OCI-LY3 (cell line): Measurements from ENCODE around the gene ORC1.

Experiments used
- H2AFZ ChIP-seq: fragments of 200-600, 300-600 bp; shearing (Covaris generic); 2 replicates; pipeline ENCODE4 v1.6.0; 2014; ENCODE audit warnings: antibody characterized with exemption, low read depth, low read length
- H3K27ac ChIP-seq: fragments of 200-600, 300-600 bp; sonication (generic); 2 replicates; pipeline ENCODE4 v1.5.1; 2014; ENCODE audit warnings: mild to moderate bottlenecking, low read length, moderate library complexity, mixed read lengths
- H3K27me3 ChIP-seq: fragments of 200-600, 300-600 bp; sonication (generic); 2 replicates; pipeline ENCODE4 v1.6.1; 2014; ENCODE audit warnings: low read depth, low read length, mixed read lengths
- H3K36me3 ChIP-seq: fragments of 200-600, 300-600 bp; sonication (generic); replicated peaks from 2 replicates; pipeline ENCODE3; 2014; ENCODE audit warnings: low read depth, low read length, mixed read lengths
- H3K4me1 ChIP-seq: fragments of 300-600, 200-600 bp; sonication (generic); 2 replicates; pipeline ENCODE4 v1.6.1; 2014; ENCODE audit warnings: low read length, mixed read lengths
- H3K4me2 ChIP-seq: fragments of 200-600, 300-600 bp; sonication (generic); 2 replicates; pipeline ENCODE4 v1.6.1; 2014; ENCODE audit warnings: low read length, mixed read lengths
- H3K4me3 ChIP-seq: fragments of 300-600, 200-600 bp; sonication (generic); 2 replicates; pipeline ENCODE4 v1.5.1; 2014; ENCODE audit warnings: antibody characterized with exemption, mild to moderate bottlenecking, low read length, moderate library complexity
- H3K79me2 ChIP-seq: fragments of 300-600, 200-600 bp; shearing (Covaris generic); 2 replicates; pipeline ENCODE4 v1.6.1; 2014; ENCODE audit warnings: mild to moderate bottlenecking, low read length, mixed read lengths
- H3K9ac ChIP-seq: fragments of 300-600, 200-600 bp; shearing (Covaris generic); 2 replicates; pipeline ENCODE4 v1.6.0; 2014; ENCODE audit warnings: mild to moderate bottlenecking, low read length, moderate library complexity
- H3K9me3 ChIP-seq: fragments of 200-600, 300-600 bp; shearing (Covaris generic); 2 replicates; pipeline ENCODE4 v1.6.1; 2014; ENCODE audit warnings: low read length, mixed read lengths; ENCODE audit not compliant: insufficient read depth
- H4K20me1 ChIP-seq: fragments of 200-600, 300-600 bp; sonication (generic); 2 replicates; pipeline ENCODE4 v1.6.1; 2016; ENCODE audit warnings: low read length, mixed read lengths; ENCODE audit not compliant: insufficient read depth
- CTCF ChIP-seq: fragments of 200-600, 300-600 bp; sonication (generic); IDR thresholded peaks from 2 replicates; pipeline ENCODE4 v1.5.1; 2014; ENCODE audit warnings: antibody characterized with exemption, low read length, low read depth
- EZH2phosphoT487 ChIP-seq: fragments of 200-600 bp; shearing (Covaris generic); IDR thresholded peaks from 2 replicates; pipeline ENCODE4 v1.6.1; 2018; ENCODE audit warnings: antibody characterized with exemption, mixed run types, low read depth

Gene ORC1

GRCh38 chr1:52435650-52436049 is 31.4 kb upstream of the ORC1 start:
- H2AFZ ChIP-seq: no peak overlapping the region
- no peak overlapping the region for H3K27ac ChIP-seq
- H3K79me2 ChIP-seq: no peaks in the 10 kb centered on the region
- H3K9ac ChIP-seq: no peak overlapping the region
- no peaks in the 10 kb centered on the region for H3K27me3 ChIP-seq
- no peaks in the 10 kb centered on the region for H3K9me3 ChIP-seq
- no peaks in the 10 kb centered on the region for H3K4me1 ChIP-seq
- TF ChIP-seq CTCF: no peak
- no peak for TF ChIP-seq EZH2phosphoT487
- H3K36me3 ChIP-seq: peaks cover 10% of the 10 kb centered on the region
- no peak overlapping the region for H3K4me3 ChIP-seq
- no peaks in the 10 kb centered on the region for H4K20me1 ChIP-seq
- H3K4me2 ChIP-seq: no peak overlapping the region

GRCh38 chr1:52435211-52435610 is 31.0 kb upstream of the ORC1 start:
- TF ChIP-seq CTCF (no peak), EZH2phosphoT487 (no peak)
- Histone ChIP-seq H3K36me3 (peaks cover 12% of the 10 kb centered on the region), H3K79me2 (no peaks in the 10 kb centered on the region), H3K9me3 (no peaks in the 10 kb centered on the region), H3K4me2 (no peak overlapping the region), H3K4me3 (no peak overlapping the region), H2AFZ (no peak overlapping the region), H4K20me1 (no peaks in the 10 kb centered on the region), H3K27me3 (no peaks in the 10 kb centered on the region), H3K4me1 (no peaks in the 10 kb centered on the region), H3K27ac (no peak overlapping the region), H3K9ac (no peak overlapping the region)

- Histone ChIP-seq H3K9me3 (no peaks in the 10 kb centered on the region), H3K79me2 (no peaks in the 10 kb centered on the region), H3K36me3 (peaks cover 12% of the 10 kb centered on the region), H3K4me3 (no peak overlapping the region), H4K20me1 (no peaks in the 10 kb centered on the region), H3K27ac (no peak overlapping the region), H3K27me3 (no peaks in the 10 kb centered on the region), H3K9ac (no peak overlapping the region), H2AFZ (no peak overlapping the region), H3K4me2 (no peak overlapping the region), H3K4me1 (no peaks in the 10 kb centered on the region)
- TF ChIP-seq EZH2phosphoT487 (no peak), CTCF (no peak)
Observed at GRCh38 chr1:52432807-52433206, 28.6 kb upstream of the ORC1 start.

- H3K4me3 ChIP-seq: no peak overlapping the region
- no peaks in the 10 kb centered on the region for H3K4me1 ChIP-seq
- H3K36me3 ChIP-seq: peaks cover 10% of the 10 kb centered on the region
- no peaks in the 10 kb centered on the region for H4K20me1 ChIP-seq
- no peak overlapping the region for H3K9ac ChIP-seq
- TF ChIP-seq EZH2phosphoT487: no peak
- TF ChIP-seq CTCF: no peak
- no peak overlapping the region for H3K4me2 ChIP-seq
- no peak overlapping the region for H3K27ac ChIP-seq
- no peaks in the 10 kb centered on the region for H3K27me3 ChIP-seq
- H3K79me2 ChIP-seq: no peaks in the 10 kb centered on the region
- H3K9me3 ChIP-seq: no peaks in the 10 kb centered on the region
- no peak overlapping the region for H2AFZ ChIP-seq
Observed at GRCh38 chr1:52427152-52427551, 22.9 kb upstream of the ORC1 start.
